Body of pancreas (tissue), 4 donors: Measurements from ENCODE around the gene CCDC182. TPM values are rescaled to one million over a fixed set of nuclear protein-coding genes. Genes with fewer than 3 reads are reported as not detected.

Experiments
- ATAC-seq: fragments of 150-250 bp; one replicate; pipeline ENCODE4 v1.9.1; 2016
- DNase-seq, 4 donors: peaks; one replicate each; pipeline ENCODE4 v3.0.0-alpha.2; 2019
- H3K27ac ChIP-seq, 4 donors: fragments of 200-600 bp; sonication (generic); 1 replicate in 3 of 4; 2 replicates in 1 of 4; pipeline versions ENCODE4 v1.5.1 to v1.6.1; 2016 to 2019; ENCODE audit warnings: mild to moderate bottlenecking in 1 of 4, mixed read lengths in 1 of 4, moderate library complexity in 1 of 4
- H3K27me3 ChIP-seq, 2 donors: fragments of 200-600 bp; sonication (generic); one replicate each; pipeline ENCODE4 v1.6.0; 2016; ENCODE audit warnings: mild to moderate bottlenecking in 1 of 2
- H3K36me3 ChIP-seq, 2 donors: fragments of 200-600 bp; sonication (generic); replicated peaks in 1 of 2; 2 replicates each; pipeline ENCODE4 v1.5.1; 2016; ENCODE audit warnings: low read depth in 2 of 2; ENCODE audit not compliant: insufficient read depth in 1 of 2
- H3K4me1 ChIP-seq: fragments of 200-600 bp; sonication (generic); one replicate; pipeline ENCODE4 v1.6.0; 2016
- H3K4me3 ChIP-seq, 2 donors: fragments of 200-600 bp; sonication (generic); 1 replicate in 1 of 2; 2 replicates in 1 of 2; pipeline ENCODE4 v1.5.1; 2016 to 2019
- H3K9me3 ChIP-seq, 3 donors: fragments of 200-600 bp; sonication (generic); 1 replicate in 2 of 3; 2 replicates in 1 of 3; pipeline ENCODE4 v1.5.1; 2016
- POLR2A ChIP-seq, 3 donors: fragments of 450-650 bp; IDR thresholded peaks; one replicate each; pipeline ENCODE4 v1.6.1; 2016; ENCODE audit warnings: antibody characterized with exemption in 3 of 3, mild to moderate bottlenecking in 2 of 3
- WGBS, 2 donors: methylation state at CpG; one replicate each; pipeline ENCODE4 v1.1.5; 2017; 5-methylcytosine and 5-hydroxymethylcytosine counted together
- intact Hi-C: fragments of 100-400 bp; cut with DNase I; formaldehyde crosslinking; loops from one replicate; pipeline ENCODE4 v1.15.1; 2023
- total RNA-seq, 2 donors: library from RNA; depleted of rRNA; stranded (reverse); fragments of >200 nt; gene quantifications; one replicate each; pipeline ENCODE4 v1.1.0, GENCODE V29; 2016
- TF ChIP-seq, protein P1 (sequence below), 7 experiments: fragments of 450-650 bp in 4 of 7; fragments of 200-600 bp in 3 of 7; sonication (generic) in 3 of 7; IDR thresholded peaks; one replicate each; pipeline ENCODE4 v1.5.1; 2016 to 2019; ENCODE audit warnings: antibody characterized with exemption in 7 of 7

Gene CCDC182
- total RNA-seq, 2 donors from 2014 or later, result not detected

- Histone ChIP-seq H3K4me1 (peaks cover 10% of the 10 kb centered on the region), H3K27ac (no peak overlapping the region), H3K4me3 (no peak overlapping the region), H3K27me3 (no peaks in the 10 kb centered on the region), H3K36me3 (no peaks in the 10 kb centered on the region), H3K9me3 (no peaks in the 10 kb centered on the region)
- ATAC-seq (no peak), DNase-seq (peak; percentile 15 to 63 (median 46))
- intact Hi-C loops, result no loop called here
- TF ChIP-seq, protein P1, sequence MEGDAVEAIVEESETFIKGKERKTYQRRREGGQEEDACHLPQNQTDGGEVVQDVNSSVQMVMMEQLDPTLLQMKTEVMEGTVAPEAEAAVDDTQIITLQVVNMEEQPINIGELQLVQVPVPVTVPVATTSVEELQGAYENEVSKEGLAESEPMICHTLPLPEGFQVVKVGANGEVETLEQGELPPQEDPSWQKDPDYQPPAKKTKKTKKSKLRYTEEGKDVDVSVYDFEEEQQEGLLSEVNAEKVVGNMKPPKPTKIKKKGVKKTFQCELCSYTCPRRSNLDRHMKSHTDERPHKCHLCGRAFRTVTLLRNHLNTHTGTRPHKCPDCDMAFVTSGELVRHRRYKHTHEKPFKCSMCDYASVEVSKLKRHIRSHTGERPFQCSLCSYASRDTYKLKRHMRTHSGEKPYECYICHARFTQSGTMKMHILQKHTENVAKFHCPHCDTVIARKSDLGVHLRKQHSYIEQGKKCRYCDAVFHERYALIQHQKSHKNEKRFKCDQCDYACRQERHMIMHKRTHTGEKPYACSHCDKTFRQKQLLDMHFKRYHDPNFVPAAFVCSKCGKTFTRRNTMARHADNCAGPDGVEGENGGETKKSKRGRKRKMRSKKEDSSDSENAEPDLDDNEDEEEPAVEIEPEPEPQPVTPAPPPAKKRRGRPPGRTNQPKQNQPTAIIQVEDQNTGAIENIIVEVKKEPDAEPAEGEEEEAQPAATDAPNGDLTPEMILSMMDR (IDR thresholded peaks at IDR 0.05), result no peak
- no peak for TF ChIP-seq POLR2A (IDR thresholded peaks at IDR 0.05)
- WGBS, 2 donors, result 24 to 30% methylated on average over 16 to 23 of the region's 23 CpGs
Observed at GRCh38 chr17:57750109-57750871, 5.2 kb upstream of the CCDC182 start.

GRCh38 chr17:57749701-57750100, 4.6 kb upstream of the CCDC182 start:
- Histone ChIP-seq H3K36me3 (no peaks in the 10 kb centered on the region), H3K4me1 (peaks cover 10% of the 10 kb centered on the region), H3K27ac (no peak overlapping the region), H3K27me3 (no peaks in the 10 kb centered on the region), H3K9me3 (no peaks in the 10 kb centered on the region), H3K4me3 (no peak overlapping the region)
- WGBS, 2 donors, result 69 to 72% methylated on average over 3 of the region's 3 CpGs
- intact Hi-C loops, result loop anchor here (5.0 to 10.0 kb wide), 2 partner anchors 145 to 507 kb away; no protein-coding TSS in a partner anchor
- TF ChIP-seq POLR2A (IDR thresholded peaks at IDR 0.05), result no peak
- TF ChIP-seq, protein P1 (IDR thresholded peaks at IDR 0.05), result no peak
- ATAC-seq (no peak), DNase-seq (no peak)

GRCh38 chr17:57747221-57748017, 2.3 kb upstream of the CCDC182 start:
- DNase-seq (peak; percentile 35 to 56 (median 56)), ATAC-seq (peak; percentile 73)
- no peak for TF ChIP-seq POLR2A (IDR thresholded peaks at IDR 0.05)
- TF ChIP-seq, protein P1 (IDR thresholded peaks at IDR 0.05), result peak in 6 of 7 experiments; percentile 54 to 72 (median 66)
- no peak overlapping the region for H3K27ac ChIP-seq
- peaks cover 10% of the 10 kb centered on the region for H3K4me1 ChIP-seq
- H3K27me3 ChIP-seq, result no peaks in the 10 kb centered on the region
- intact Hi-C loops, result loop anchor here (5.0 to 10.0 kb wide), 2 partner anchors 143 to 505 kb away; no protein-coding TSS in a partner anchor
- 15 to 22% methylated on average over 6 of the region's 6 CpGs for WGBS, 2 donors
- no peak overlapping the region for H3K4me3 ChIP-seq
- H3K36me3 ChIP-seq, result no peaks in the 10 kb centered on the region
- H3K9me3 ChIP-seq, result no peaks in the 10 kb centered on the region

- Histone ChIP-seq H3K9me3 (no peaks in the 10 kb centered on the region), H3K27me3 (no peaks in the 10 kb centered on the region), H3K4me1 (peaks cover 10% of the 10 kb centered on the region), H3K4me3 (no peak overlapping the region), H3K36me3 (no peaks in the 10 kb centered on the region), H3K27ac (no peak overlapping the region)
- ATAC-seq (no peak), DNase-seq (no peak)
- intact Hi-C loops, result loop anchor here (5.0 to 10.0 kb wide), 2 partner anchors 141 to 504 kb away; no protein-coding TSS in a partner anchor
- TF ChIP-seq POLR2A (IDR thresholded peaks at IDR 0.05), result no peak
- TF ChIP-seq, protein P1 (IDR thresholded peaks at IDR 0.05), result no peak
Observed at GRCh38 chr17:57746221-57746620, 1.1 kb upstream of the CCDC182 start.
